ENCODE results near the gene VTCN1. TPM values are rescaled to one million over a fixed set of nuclear protein-coding genes. Genes with fewer than 3 reads are reported as not detected.

Gene VTCN1
- polyA plus RNA-seq, 2 donors = 0.06 TPM; not detected in 1

DNA sequence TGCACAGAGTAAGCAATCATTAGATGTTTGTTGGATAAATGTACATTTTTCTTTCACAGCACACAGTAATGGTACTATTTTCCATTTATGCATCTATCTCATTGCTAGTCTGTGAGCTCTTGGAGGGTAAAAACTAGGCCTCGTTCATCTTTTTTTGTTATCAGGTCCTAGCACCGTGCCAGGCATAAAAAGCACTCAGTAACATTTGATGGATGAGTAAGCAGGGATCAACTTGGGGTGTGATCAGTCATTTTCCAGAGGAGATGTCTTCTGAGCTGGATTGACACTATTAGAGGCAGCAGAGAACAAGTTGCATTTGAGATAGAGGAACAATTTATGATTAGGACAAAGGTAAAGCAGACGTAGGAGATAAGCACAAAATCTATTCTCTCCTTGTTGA is 4.3 kb upstream of the VTCN1 start:
- Histone ChIP-seq H3K9me3 (ENCODE audit: control insufficient read depth in 2 of 2, insufficient read depth in 1 of 2, low read depth in 1 of 2, low read length in 1 of 2) (no peaks in the 10 kb centered on the region), H3K27me3 (ENCODE audit: control insufficient read depth in 1 of 2, insufficient read depth in 2 of 2, low read length in 2 of 2) (no peaks in the 10 kb centered on the region), H3K4me1 (ENCODE audit: control insufficient read depth in 2 of 2, insufficient read depth in 2 of 2, low read length in 1 of 2) (peaks cover 0 to 5% of the 10 kb centered on the region in 2 donors), H3K4me3 (ENCODE audit: low read depth in 1 of 2, low read length in 2 of 2) (no peak overlapping the region), H3K27ac (ENCODE audit: low read depth in 2 of 2, low read length in 1 of 2) (no peak overlapping the region), H3K36me3 (ENCODE audit: control insufficient read depth in 2 of 2, insufficient read depth in 2 of 2, low read length in 1 of 2) (no peaks in the 10 kb centered on the region)
- WGBS, 2 donors = 53 to 54% methylated on average over 3 of the region's 3 CpGs

DNA sequence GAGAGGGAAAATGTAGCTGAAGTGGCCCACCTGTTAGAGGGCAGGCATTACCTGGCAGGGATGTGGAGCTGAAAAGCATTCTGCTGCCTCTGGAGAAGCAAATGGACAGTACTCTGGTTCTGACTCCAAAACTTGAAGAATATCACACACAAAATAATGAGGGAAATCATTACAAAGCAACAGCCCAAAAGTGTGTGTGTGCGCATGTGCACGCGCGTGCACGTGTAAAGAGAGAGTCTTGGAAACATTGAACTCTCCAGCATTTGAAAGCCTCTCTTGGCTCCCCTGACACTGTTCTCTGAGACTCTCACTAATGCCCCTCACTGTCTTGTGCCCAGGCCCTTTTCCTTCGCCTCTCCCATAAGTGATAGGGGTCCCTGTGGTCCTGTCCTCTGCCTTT is 2.3 kb upstream of the VTCN1 start:
- WGBS, 2 donors = 95 to 98% methylated on average over 6 of the region's 6 CpGs
- Histone ChIP-seq H3K27ac (ENCODE audit: low read depth in 2 of 2, low read length in 1 of 2) (no peak overlapping the region), H3K4me1 (ENCODE audit: control insufficient read depth in 2 of 2, insufficient read depth in 2 of 2, low read length in 1 of 2) (peaks cover 0 to 9% of the 10 kb centered on the region in 2 donors), H3K9me3 (ENCODE audit: control insufficient read depth in 2 of 2, insufficient read depth in 1 of 2, low read depth in 1 of 2, low read length in 1 of 2) (no peaks in the 10 kb centered on the region), H3K27me3 (ENCODE audit: control insufficient read depth in 1 of 2, insufficient read depth in 2 of 2, low read length in 2 of 2) (no peaks in the 10 kb centered on the region), H3K4me3 (ENCODE audit: low read depth in 1 of 2, low read length in 2 of 2) (no peak overlapping the region), H3K36me3 (ENCODE audit: control insufficient read depth in 2 of 2, insufficient read depth in 2 of 2, low read length in 1 of 2) (no peaks in the 10 kb centered on the region)

DNA sequence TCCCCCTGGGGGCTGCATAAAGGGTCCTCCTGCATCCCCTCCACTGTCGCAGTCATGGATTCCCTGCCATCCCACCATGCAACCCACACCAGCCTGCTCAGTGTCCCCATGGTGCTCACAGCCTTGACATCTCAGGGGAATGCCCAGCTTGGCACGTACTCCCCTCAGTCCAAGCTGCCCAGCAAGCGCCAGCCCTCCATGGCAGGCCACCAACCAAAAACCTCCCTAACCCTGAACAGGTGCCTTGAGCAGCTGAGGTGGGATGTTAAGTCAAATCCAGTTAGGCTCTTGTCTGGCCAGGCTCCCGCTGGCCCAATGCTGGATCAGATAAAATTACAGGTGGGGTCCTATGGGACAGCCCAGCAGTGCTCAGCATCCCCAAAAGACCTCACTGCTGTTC is 341 bp downstream of the VTCN1 start:
- no peaks in the 10 kb centered on the region for H3K36me3 ChIP-seq (ENCODE audit: control insufficient read depth in 2 of 2, insufficient read depth in 2 of 2, low read length in 1 of 2)
- H3K27ac ChIP-seq (ENCODE audit: low read depth in 2 of 2, low read length in 1 of 2) = no peak overlapping the region
- no peaks in the 10 kb centered on the region for H3K9me3 ChIP-seq (ENCODE audit: control insufficient read depth in 2 of 2, insufficient read depth in 1 of 2, low read depth in 1 of 2, low read length in 1 of 2)
- H3K27me3 ChIP-seq (ENCODE audit: control insufficient read depth in 1 of 2, insufficient read depth in 2 of 2, low read length in 2 of 2) = no peaks in the 10 kb centered on the region
- H3K4me1 ChIP-seq (ENCODE audit: control insufficient read depth in 2 of 2, insufficient read depth in 2 of 2, low read length in 1 of 2) = peaks cover 0 to 9% of the 10 kb centered on the region in 2 donors
- no peak overlapping the region for H3K4me3 ChIP-seq (ENCODE audit: low read depth in 1 of 2, low read length in 2 of 2)
- 88 to 93% methylated on average over 4 of the region's 4 CpGs for WGBS, 2 donors

DNA sequence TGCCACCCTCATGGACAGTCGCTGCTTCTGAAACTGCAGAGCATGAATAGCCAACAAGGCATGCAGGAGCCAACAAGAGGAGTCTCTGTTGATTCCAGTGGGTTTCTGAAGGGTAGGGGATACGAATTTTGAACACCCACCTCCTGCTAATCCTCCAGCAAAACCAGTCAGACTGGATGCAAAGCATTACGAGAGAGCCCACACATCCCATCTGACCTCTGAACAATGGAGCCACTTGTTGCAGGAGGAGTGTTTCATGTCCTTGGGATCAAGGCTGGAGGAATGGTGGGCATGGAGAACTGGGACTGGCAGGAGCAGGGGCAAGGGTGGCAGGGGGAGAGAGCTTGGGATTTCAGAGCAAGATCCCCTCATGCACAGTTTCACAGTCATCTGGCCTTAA is 1.6 kb downstream of the VTCN1 start:
- H3K27ac ChIP-seq (ENCODE audit: low read depth in 2 of 2, low read length in 1 of 2) = no peak overlapping the region
- no peak overlapping the region for H3K4me3 ChIP-seq (ENCODE audit: low read depth in 1 of 2, low read length in 2 of 2)
- no peaks in the 10 kb centered on the region for H3K9me3 ChIP-seq (ENCODE audit: control insufficient read depth in 2 of 2, insufficient read depth in 1 of 2, low read depth in 1 of 2, low read length in 1 of 2)
- no peaks in the 10 kb centered on the region for H3K27me3 ChIP-seq (ENCODE audit: control insufficient read depth in 1 of 2, insufficient read depth in 2 of 2, low read length in 2 of 2)
- WGBS, 2 donors = 56 to 58% methylated on average over 3 of the region's 3 CpGs
- peaks cover 0 to 9% of the 10 kb centered on the region in 2 donors for H3K4me1 ChIP-seq (ENCODE audit: control insufficient read depth in 2 of 2, insufficient read depth in 2 of 2, low read length in 1 of 2)
- H3K36me3 ChIP-seq (ENCODE audit: control insufficient read depth in 2 of 2, insufficient read depth in 2 of 2, low read length in 1 of 2) = no peaks in the 10 kb centered on the region

DNA sequence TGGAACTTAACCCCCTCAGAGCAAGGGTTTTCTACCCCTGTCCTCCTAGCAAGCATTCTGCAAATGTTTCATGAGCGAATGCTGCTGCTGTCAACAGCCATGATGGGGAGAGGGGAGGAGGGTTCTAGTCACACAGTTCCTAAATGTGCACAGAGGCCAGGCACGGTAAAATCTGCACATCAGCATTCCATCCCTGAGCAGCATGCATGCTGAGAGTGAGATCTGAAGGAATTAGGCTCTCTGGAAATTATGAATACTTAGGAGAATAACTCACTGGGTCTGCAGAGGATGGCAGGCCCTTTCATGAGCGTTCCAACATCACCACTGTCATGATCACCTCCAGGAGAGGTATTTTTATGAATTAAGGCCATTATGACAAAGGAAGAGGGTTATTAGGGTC is 2.1 kb downstream of the VTCN1 start:
- H3K36me3 ChIP-seq (ENCODE audit: control insufficient read depth in 2 of 2, insufficient read depth in 2 of 2, low read length in 1 of 2) = no peaks in the 10 kb centered on the region
- no peak overlapping the region for H3K27ac ChIP-seq (ENCODE audit: low read depth in 2 of 2, low read length in 1 of 2)
- H3K27me3 ChIP-seq (ENCODE audit: control insufficient read depth in 1 of 2, insufficient read depth in 2 of 2, low read length in 2 of 2) = no peaks in the 10 kb centered on the region
- peaks cover 0 to 9% of the 10 kb centered on the region in 2 donors for H3K4me1 ChIP-seq (ENCODE audit: control insufficient read depth in 2 of 2, insufficient read depth in 2 of 2, low read length in 1 of 2)
- H3K9me3 ChIP-seq (ENCODE audit: control insufficient read depth in 2 of 2, insufficient read depth in 1 of 2, low read depth in 1 of 2, low read length in 1 of 2) = no peaks in the 10 kb centered on the region
- 73 to 88% methylated on average over 3 of the region's 3 CpGs for WGBS, 2 donors
- H3K4me3 ChIP-seq (ENCODE audit: low read depth in 1 of 2, low read length in 2 of 2) = no peak overlapping the region

DNA sequence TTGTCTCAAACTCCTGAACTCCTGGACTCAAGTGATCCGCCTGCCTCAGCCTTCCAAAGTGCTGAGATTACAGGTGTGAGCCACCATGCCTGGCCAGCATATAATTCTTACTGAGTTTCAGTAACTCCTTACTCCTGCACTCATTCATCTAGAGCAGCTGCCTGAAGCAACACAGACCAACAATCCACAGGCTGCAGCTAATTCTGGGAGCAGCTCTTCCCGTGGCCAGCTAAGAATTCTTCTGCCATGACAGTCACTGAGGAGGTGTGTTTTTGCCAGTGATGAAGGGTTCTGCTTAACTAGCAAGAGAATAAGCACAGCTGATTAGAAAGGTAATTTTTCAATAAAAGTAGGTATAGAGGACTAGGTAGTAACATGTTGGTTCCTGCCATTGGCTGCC is 5.4 kb downstream of the VTCN1 start:
- peaks cover 0 to 7% of the 10 kb centered on the region in 2 donors for H3K4me1 ChIP-seq (ENCODE audit: control insufficient read depth in 2 of 2, insufficient read depth in 2 of 2, low read length in 1 of 2)
- H3K9me3 ChIP-seq (ENCODE audit: control insufficient read depth in 2 of 2, insufficient read depth in 1 of 2, low read depth in 1 of 2, low read length in 1 of 2) = no peaks in the 10 kb centered on the region
- H3K27ac ChIP-seq (ENCODE audit: low read depth in 2 of 2, low read length in 1 of 2) = no peak overlapping the region
- H3K4me3 ChIP-seq (ENCODE audit: low read depth in 1 of 2, low read length in 2 of 2) = no peak overlapping the region
- H3K27me3 ChIP-seq (ENCODE audit: control insufficient read depth in 1 of 2, insufficient read depth in 2 of 2, low read length in 2 of 2) = no peaks in the 10 kb centered on the region
- WGBS, 2 donors = 62 to 77% methylated on average over 2 of the region's 2 CpGs
- no peaks in the 10 kb centered on the region for H3K36me3 ChIP-seq (ENCODE audit: control insufficient read depth in 2 of 2, insufficient read depth in 2 of 2, low read length in 1 of 2)

DNA sequence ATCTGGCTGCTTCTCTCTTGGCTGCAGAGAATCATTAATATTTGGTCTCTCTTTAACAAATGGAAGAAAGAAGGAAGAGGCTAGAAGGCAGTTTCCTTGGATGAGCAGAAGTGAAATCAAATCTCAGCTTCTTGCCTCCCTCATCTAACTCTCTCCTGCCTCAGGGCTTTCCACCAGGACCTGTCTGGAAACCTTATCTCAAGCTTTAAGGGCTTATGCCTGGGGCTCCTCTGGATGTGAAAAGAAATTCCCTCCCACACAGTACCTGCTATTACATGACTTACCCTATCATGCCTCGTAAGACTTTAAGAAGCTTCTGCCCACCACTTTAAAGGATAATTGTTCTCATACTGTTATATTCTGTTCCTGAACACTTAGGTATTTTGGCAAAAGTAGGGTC is 8.9 kb downstream of the VTCN1 start:
- Histone ChIP-seq H3K4me3 (ENCODE audit: low read depth in 1 of 2, low read length in 2 of 2) (no peak overlapping the region), H3K4me1 (ENCODE audit: control insufficient read depth in 2 of 2, insufficient read depth in 2 of 2, low read length in 1 of 2) (no peaks in the 10 kb centered on the region), H3K9me3 (ENCODE audit: control insufficient read depth in 2 of 2, insufficient read depth in 1 of 2, low read depth in 1 of 2, low read length in 1 of 2) (no peaks in the 10 kb centered on the region), H3K36me3 (ENCODE audit: control insufficient read depth in 2 of 2, insufficient read depth in 2 of 2, low read length in 1 of 2) (no peaks in the 10 kb centered on the region), H3K27me3 (ENCODE audit: control insufficient read depth in 1 of 2, insufficient read depth in 2 of 2, low read length in 2 of 2) (no peaks in the 10 kb centered on the region), H3K27ac (ENCODE audit: low read depth in 2 of 2, low read length in 1 of 2) (no peak overlapping the region)
- 52 to 58% methylated on average over 1 of the region's 1 CpG for WGBS, 2 donors

DNA sequence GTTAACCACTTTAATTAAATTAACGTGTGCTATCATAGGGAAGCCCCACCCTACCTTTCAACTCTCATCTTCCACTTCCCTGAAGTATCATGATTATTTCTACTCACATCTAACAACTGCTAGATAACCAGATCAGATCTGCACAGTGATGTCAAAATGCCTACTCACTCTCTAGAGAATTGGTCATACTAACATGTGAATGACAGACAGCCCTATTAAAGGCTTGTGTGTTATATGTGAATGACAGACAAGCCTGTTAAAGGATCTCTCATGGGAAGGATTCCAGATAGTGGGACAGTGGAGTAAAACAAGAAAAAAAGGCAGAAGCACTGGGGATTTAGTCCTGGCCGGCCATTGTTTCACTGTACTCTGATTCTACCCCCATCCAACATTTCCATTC is 12.6 kb downstream of the VTCN1 start:
- Histone ChIP-seq H3K36me3 (ENCODE audit: control insufficient read depth in 2 of 2, insufficient read depth in 2 of 2, low read length in 1 of 2) (no peaks in the 10 kb centered on the region), H3K9me3 (ENCODE audit: control insufficient read depth in 2 of 2, insufficient read depth in 1 of 2, low read depth in 1 of 2, low read length in 1 of 2) (no peaks in the 10 kb centered on the region), H3K27me3 (ENCODE audit: control insufficient read depth in 1 of 2, insufficient read depth in 2 of 2, low read length in 2 of 2) (no peaks in the 10 kb centered on the region), H3K27ac (ENCODE audit: low read depth in 2 of 2, low read length in 1 of 2) (no peak overlapping the region), H3K4me3 (ENCODE audit: low read depth in 1 of 2, low read length in 2 of 2) (no peak overlapping the region), H3K4me1 (ENCODE audit: control insufficient read depth in 2 of 2, insufficient read depth in 2 of 2, low read length in 1 of 2) (no peaks in the 10 kb centered on the region)
- 80 to 89% methylated on average over 2 of the region's 2 CpGs for WGBS, 2 donors

DNA sequence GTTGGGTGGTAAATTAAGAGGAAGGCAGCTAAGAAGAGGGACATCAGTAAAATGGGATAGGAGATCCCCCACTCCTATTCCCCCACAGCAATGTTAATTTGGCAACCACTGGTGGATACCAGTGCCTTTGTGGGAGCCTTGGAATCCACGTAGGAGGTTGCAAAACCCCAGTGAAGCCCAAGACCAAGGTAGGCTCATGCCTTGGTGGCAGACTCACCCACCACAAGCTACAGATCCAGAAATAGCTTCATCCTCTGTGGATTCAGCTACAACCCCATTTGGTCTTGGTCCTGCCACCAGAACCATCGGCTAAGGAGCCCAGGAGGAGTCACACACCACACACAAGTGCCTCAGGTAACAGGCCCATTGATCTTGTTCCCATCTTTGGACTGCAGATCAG is 21.0 kb downstream of the VTCN1 start:
- Histone ChIP-seq H3K4me1 (ENCODE audit: control insufficient read depth in 2 of 2, insufficient read depth in 2 of 2, low read length in 1 of 2) (no peaks in the 10 kb centered on the region), H3K9me3 (ENCODE audit: control insufficient read depth in 2 of 2, insufficient read depth in 1 of 2, low read depth in 1 of 2, low read length in 1 of 2) (peaks cover 0 to 2% of the 10 kb centered on the region in 2 donors), H3K27ac (ENCODE audit: low read depth in 2 of 2, low read length in 1 of 2) (no peak overlapping the region), H3K4me3 (ENCODE audit: low read depth in 1 of 2, low read length in 2 of 2) (no peak overlapping the region), H3K36me3 (ENCODE audit: control insufficient read depth in 2 of 2, insufficient read depth in 2 of 2, low read length in 1 of 2) (no peaks in the 10 kb centered on the region), H3K27me3 (ENCODE audit: control insufficient read depth in 1 of 2, insufficient read depth in 2 of 2, low read length in 2 of 2) (no peaks in the 10 kb centered on the region)
- whole genome bisulfite sequencing, 2 donors = 91 to 94% methylated on average over 2 of the region's 2 CpGs

DNA sequence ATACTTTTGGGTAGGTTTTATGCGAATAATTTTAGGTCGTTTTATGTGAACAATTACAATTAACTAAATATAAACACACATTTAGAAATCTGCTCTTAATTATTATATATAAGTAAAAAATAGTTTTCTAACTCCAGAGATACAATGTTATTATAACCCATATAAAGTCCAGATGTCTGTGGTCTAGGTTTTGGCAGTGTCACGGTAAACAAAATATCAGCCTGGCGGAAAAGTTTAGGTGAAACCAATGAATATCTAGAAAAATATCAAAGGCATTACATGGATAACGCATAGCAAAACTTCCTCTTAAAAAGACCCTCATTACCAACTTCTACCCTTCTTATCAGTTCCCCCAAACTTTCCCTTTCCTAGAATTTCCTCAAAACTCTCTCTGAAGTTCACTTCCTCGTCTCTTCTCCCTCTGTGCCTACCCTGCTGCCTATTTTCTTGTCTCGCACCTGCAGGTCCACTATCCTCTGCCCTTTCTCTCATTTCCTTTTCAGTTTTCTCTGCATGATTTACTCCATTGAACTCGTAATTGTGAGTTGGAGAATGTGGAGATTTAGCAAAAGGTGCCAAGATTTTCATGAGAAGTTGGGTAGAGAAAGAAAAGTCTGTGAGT is 21.8 kb downstream of the VTCN1 start:
- WGBS, 2 donors = 57 to 67% methylated on average over 8 of the region's 8 CpGs
- no peaks in the 10 kb centered on the region for H3K4me1 ChIP-seq (ENCODE audit: control insufficient read depth in 2 of 2, insufficient read depth in 2 of 2, low read length in 1 of 2)
- no peaks in the 10 kb centered on the region for H3K36me3 ChIP-seq (ENCODE audit: control insufficient read depth in 2 of 2, insufficient read depth in 2 of 2, low read length in 1 of 2)
- no peak overlapping the region for H3K4me3 ChIP-seq (ENCODE audit: low read depth in 1 of 2, low read length in 2 of 2)
- H3K27me3 ChIP-seq (ENCODE audit: control insufficient read depth in 1 of 2, insufficient read depth in 2 of 2, low read length in 2 of 2) = no peaks in the 10 kb centered on the region
- H3K9me3 ChIP-seq (ENCODE audit: control insufficient read depth in 2 of 2, insufficient read depth in 1 of 2, low read depth in 1 of 2, low read length in 1 of 2) = peaks cover 0 to 2% of the 10 kb centered on the region in 2 donors
- H3K27ac ChIP-seq (ENCODE audit: low read depth in 2 of 2, low read length in 1 of 2) = no peak overlapping the region

All from esophagus (tissue), 2 donors.